ENCODE measurements around the gene RHNO1. TPM values are rescaled to one million over a fixed set of nuclear protein-coding genes. Genes with fewer than 3 reads are reported as not detected.

RHNO1 gene
- total RNA-seq, 1 experiment from 2014 or later: 60.9 TPM

DNA sequence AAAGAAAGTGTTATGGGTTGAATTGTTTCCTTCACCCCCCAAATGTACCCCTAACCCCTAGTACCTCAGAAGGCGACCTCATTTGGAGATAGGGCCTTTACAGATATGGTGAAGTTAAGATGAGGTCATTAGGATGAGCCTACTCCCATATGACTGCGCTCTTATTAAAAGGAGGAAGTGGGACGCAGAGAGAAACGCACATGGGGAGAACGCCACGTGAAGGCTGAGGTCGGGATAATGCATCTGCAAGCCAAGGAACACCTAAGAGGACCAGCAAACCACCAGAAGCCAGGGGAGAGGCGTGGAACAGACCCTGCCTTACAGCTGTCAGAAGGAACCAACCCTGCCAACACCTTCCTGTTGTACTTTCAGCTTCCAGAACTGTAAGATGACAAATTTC is 40.4 kb upstream of the RHNO1 start:
- POLR2A ChIA-PET: interaction anchor here (1.1 kb wide), 2 partner anchors 16 to 24 kb away, joined by 3 to 5 read pairs; partner anchors contain the start of gene ITFG2

DNA sequence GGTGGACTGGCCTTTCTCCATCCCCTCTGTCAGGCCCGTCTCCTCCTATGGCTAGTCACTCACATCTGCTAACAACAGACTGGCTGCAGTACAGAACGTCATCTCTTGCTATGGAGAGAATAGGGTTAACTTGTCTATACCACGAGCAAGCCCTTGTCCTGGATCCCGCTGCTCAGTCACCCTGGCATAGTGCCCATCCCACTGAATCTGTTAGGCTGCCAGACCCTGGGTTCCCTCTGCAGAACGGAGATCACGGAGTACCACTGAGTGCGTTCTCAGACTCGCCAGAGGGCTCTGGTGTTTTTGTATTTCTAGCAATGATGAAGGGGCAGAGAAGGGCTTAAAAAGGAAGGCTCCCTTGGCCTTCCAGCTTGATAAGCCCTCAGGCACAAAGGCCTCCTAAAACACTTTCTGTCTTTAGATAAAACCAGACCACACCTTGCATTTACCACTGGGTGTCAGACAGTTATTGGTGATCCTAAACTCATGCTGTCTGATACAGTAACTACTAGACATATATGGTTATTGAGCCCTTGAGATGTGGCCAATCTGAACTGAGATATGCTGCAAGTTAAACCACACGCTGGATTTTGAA is 35.9 kb upstream of the RHNO1 start:
- no TSS peak for BruUV-seq (replicated peaks)
- Mint-ChIP-seq H3K27me3 (ENCODE audit: insufficient read depth, unreplicated experiment) (no peaks in the 10 kb centered on the region), H3K9me3 (ENCODE audit: unreplicated experiment) (no peaks in the 10 kb centered on the region), H3K27ac (ENCODE audit: low read depth, unreplicated experiment) (no peak overlapping the region), H3K4me3 (ENCODE audit: unreplicated experiment) (no peak overlapping the region), H3K36me3 (ENCODE audit: insufficient read depth, unreplicated experiment) (peaks cover 5% of the 10 kb centered on the region), H3K4me1 (ENCODE audit: insufficient read depth, unreplicated experiment) (no peaks in the 10 kb centered on the region)
- TF ChIP-seq CTCF (IDR thresholded peaks at IDR 0.05; ENCODE audit: unreplicated experiment): no peak
- POLR2A ChIA-PET: no interaction called here
- intact Hi-C loops (cut with micrococcal nuclease): no loop called here
- CTCF ChIA-PET: interaction anchor here (0.6 kb wide), 1 partner anchor 165 kb away, joined by 4 read pairs; no protein-coding TSS in a partner anchor
- no peak for DNase-seq (ENCODE audit: unreplicated experiment)

More for the DNA sequence above, 40.4 kb upstream of the RHNO1 start:
- H3K27ac Mint-ChIP-seq (ENCODE audit: low read depth, unreplicated experiment): no peak overlapping the region
- intact Hi-C loops (cut with micrococcal nuclease): no loop called here
- no peaks in the 10 kb centered on the region for H3K9me3 Mint-ChIP-seq (ENCODE audit: unreplicated experiment)
- no peak overlapping the region for H3K4me3 Mint-ChIP-seq (ENCODE audit: unreplicated experiment)
- CTCF ChIA-PET: interaction anchor here (1.4 kb wide), 1 partner anchor 17 kb away, joined by 3 read pairs; no protein-coding TSS in a partner anchor
- no peak for DNase-seq (ENCODE audit: unreplicated experiment)
- no peaks in the 10 kb centered on the region for H3K27me3 Mint-ChIP-seq (ENCODE audit: insufficient read depth, unreplicated experiment)
- peaks cover 10% of the 10 kb centered on the region for H3K36me3 Mint-ChIP-seq (ENCODE audit: insufficient read depth, unreplicated experiment)
- H3K4me1 Mint-ChIP-seq (ENCODE audit: insufficient read depth, unreplicated experiment): no peaks in the 10 kb centered on the region
- no peak for TF ChIP-seq CTCF (IDR thresholded peaks at IDR 0.05; ENCODE audit: unreplicated experiment)
- BruUV-seq (replicated peaks): no TSS peak

DNA sequence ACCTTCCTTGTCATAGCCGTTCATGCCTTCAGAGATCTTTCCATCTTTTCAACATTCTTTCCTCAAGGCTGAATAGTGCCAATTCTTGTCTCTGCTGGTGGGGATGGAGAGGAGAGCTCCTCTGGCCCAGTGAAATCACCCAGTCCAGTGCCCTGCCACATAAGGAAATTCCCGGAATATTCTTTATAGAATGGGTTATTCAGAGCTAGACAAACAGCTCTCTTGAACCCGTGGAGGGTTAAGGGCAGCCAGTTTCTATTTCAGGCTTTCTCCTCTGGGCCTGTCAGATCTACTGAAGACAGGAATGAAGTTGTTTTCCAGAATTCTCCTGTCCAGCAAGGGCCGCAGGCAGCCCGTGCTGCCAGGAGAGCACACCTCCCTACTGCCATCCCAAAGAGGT is 34.1 kb upstream of the RHNO1 start:
- DNase-seq (ENCODE audit: unreplicated experiment): no peak
- Mint-ChIP-seq H3K9me3 (ENCODE audit: unreplicated experiment) (no peaks in the 10 kb centered on the region), H3K27me3 (ENCODE audit: insufficient read depth, unreplicated experiment) (no peaks in the 10 kb centered on the region), H3K4me1 (ENCODE audit: insufficient read depth, unreplicated experiment) (no peaks in the 10 kb centered on the region), H3K4me3 (ENCODE audit: unreplicated experiment) (no peak overlapping the region), H3K27ac (ENCODE audit: low read depth, unreplicated experiment) (no peak overlapping the region), H3K36me3 (ENCODE audit: insufficient read depth, unreplicated experiment) (peaks cover 5% of the 10 kb centered on the region)
- CTCF ChIA-PET: interaction anchor here (3.3 kb wide), 1 partner anchor 11 kb away, joined by 21 read pairs; no protein-coding TSS in a partner anchor
- intact Hi-C loops (cut with micrococcal nuclease): no loop called here
- POLR2A ChIA-PET: no interaction called here
- no TSS peak for BruUV-seq (replicated peaks)
- no peak for TF ChIP-seq CTCF (IDR thresholded peaks at IDR 0.05; ENCODE audit: unreplicated experiment)

- Mint-ChIP-seq H3K4me3 (ENCODE audit: unreplicated experiment) (no peak overlapping the region), H3K27me3 (ENCODE audit: insufficient read depth, unreplicated experiment) (no peaks in the 10 kb centered on the region), H3K27ac (ENCODE audit: low read depth, unreplicated experiment) (no peak overlapping the region), H3K4me1 (ENCODE audit: insufficient read depth, unreplicated experiment) (no peaks in the 10 kb centered on the region), H3K36me3 (ENCODE audit: insufficient read depth, unreplicated experiment) (peaks cover under 1% of the 10 kb centered on the region), H3K9me3 (ENCODE audit: unreplicated experiment) (no peaks in the 10 kb centered on the region)
- POLR2A ChIA-PET: interaction anchor here (0.7 to 1.5 kb wide), 4 partner anchors 9 to 32 kb away, joined by 3 to 6 read pairs (median 5); partner anchors contain the start of genes FOXM1 and RHNO1
- TF ChIP-seq CTCF (IDR thresholded peaks at IDR 0.05; ENCODE audit: unreplicated experiment): no peak
- no TSS peak for BruUV-seq (replicated peaks)
- DNase-seq (ENCODE audit: unreplicated experiment): no peak
- CTCF ChIA-PET: interaction anchor here (0.9 to 3.3 kb wide), 2 partner anchors 9 to 11 kb away, joined by 3 to 21 read pairs; no protein-coding TSS in a partner anchor
- intact Hi-C loops (cut with micrococcal nuclease): no loop called here
These were observed 32.2 kb upstream of the RHNO1 start for GRCh38 chr12:2844786-2845185.

All from MCF 10A (cell line).